Uterus (tissue), 4 donors: Measurements from ENCODE around the gene SIRPD. TPM values are rescaled to one million over a fixed set of nuclear protein-coding genes. Genes with fewer than 3 reads are reported as not detected.

ENCODE experiments used
- DNase-seq, 2 donors: peaks; one replicate each; pipeline ENCODE4 v3.0.0-alpha.2; 2019 to 2020
- H3K27ac ChIP-seq, 2 donors: fragments of 200-600 bp; sonication (generic); 1 replicate in 1 of 2; 2 replicates in 1 of 2; pipeline ENCODE4 v1.5.1; 2016 to 2018
- H3K27me3 ChIP-seq, 2 donors: fragments of 200-600 bp; sonication (generic); one replicate each; pipeline ENCODE4 v1.5.1; 2018 to 2019; ENCODE audit warnings: control low read depth in 1 of 2
- H3K36me3 ChIP-seq, 2 donors: fragments of 200-600 bp; sonication (generic); one replicate each; pipeline ENCODE4 v1.5.1; 2019; ENCODE audit warnings: control low read depth in 1 of 2
- H3K4me1 ChIP-seq, 2 donors: fragments of 200-600 bp; sonication (generic); one replicate each; pipeline ENCODE4 v1.5.1; 2018 to 2019; ENCODE audit warnings: control low read depth in 1 of 2
- H3K4me3 ChIP-seq, 2 donors: fragments of 200-600 bp; sonication (generic); 1 replicate in 1 of 2; 2 replicates in 1 of 2; pipeline ENCODE4 v1.5.1; 2018 to 2019; ENCODE audit warnings: mild to moderate bottlenecking in 1 of 2
- H3K9me3 ChIP-seq, 2 donors: fragments of 200-600 bp; sonication (generic); one replicate each; pipeline ENCODE4 v1.5.1; 2019; ENCODE audit warnings: control low read depth in 1 of 2
- POLR2A ChIP-seq, 2 donors: fragments of 450-650 bp; IDR thresholded peaks; one replicate each; pipeline ENCODE4 v1.6.1; 2016; ENCODE audit warnings: antibody characterized with exemption in 2 of 2, mild to moderate bottlenecking in 1 of 2, moderate library complexity in 1 of 2
- intact Hi-C: fragments of 100-400 bp; cut with DNase I; formaldehyde crosslinking; loops from one replicate; pipeline ENCODE4 v1.15.1; 2023; ENCODE audit warnings: low total_unique reads
- total RNA-seq, 4 donors: library from RNA; depleted of rRNA in 3 of 4; stranded (reverse); fragments of >200 nt in 3 of 4; gene quantifications; one replicate each; pipeline versions ENCODE4 v1.1.0 to v1.2.4, GENCODE V29; 2014 to 2023
- TF ChIP-seq, protein P1 (sequence below), 4 experiments: fragments of 200-600 bp in 2 of 4; fragments of 450-650 bp in 2 of 4; sonication (generic) in 2 of 4; IDR thresholded peaks; one replicate each; pipeline ENCODE4 v1.5.1; 2016 to 2019; ENCODE audit warnings: antibody characterized with exemption in 4 of 4, mild to moderate bottlenecking in 2 of 4, moderate library complexity in 1 of 4
- donor health status: DM: yes; HTN: yes; CAD: no.

Gene SIRPD
- not detected for total RNA-seq

GRCh38 chr20:1557605-1558004, at the start of gene SIRPD:
Gene SIRPD, minus strand, starts transcription at chr20:1557705. Its CDS starts 52 bp downstream, at chr20:1557653.
- no peaks in the 10 kb centered on the region for H3K36me3 ChIP-seq
- H3K27me3 ChIP-seq = no peaks in the 10 kb centered on the region
- H3K4me1 ChIP-seq = no peaks in the 10 kb centered on the region
- no peaks in the 10 kb centered on the region for H3K9me3 ChIP-seq
- no peak for TF ChIP-seq POLR2A (IDR thresholded peaks at IDR 0.05)
- TF ChIP-seq, protein P1, sequence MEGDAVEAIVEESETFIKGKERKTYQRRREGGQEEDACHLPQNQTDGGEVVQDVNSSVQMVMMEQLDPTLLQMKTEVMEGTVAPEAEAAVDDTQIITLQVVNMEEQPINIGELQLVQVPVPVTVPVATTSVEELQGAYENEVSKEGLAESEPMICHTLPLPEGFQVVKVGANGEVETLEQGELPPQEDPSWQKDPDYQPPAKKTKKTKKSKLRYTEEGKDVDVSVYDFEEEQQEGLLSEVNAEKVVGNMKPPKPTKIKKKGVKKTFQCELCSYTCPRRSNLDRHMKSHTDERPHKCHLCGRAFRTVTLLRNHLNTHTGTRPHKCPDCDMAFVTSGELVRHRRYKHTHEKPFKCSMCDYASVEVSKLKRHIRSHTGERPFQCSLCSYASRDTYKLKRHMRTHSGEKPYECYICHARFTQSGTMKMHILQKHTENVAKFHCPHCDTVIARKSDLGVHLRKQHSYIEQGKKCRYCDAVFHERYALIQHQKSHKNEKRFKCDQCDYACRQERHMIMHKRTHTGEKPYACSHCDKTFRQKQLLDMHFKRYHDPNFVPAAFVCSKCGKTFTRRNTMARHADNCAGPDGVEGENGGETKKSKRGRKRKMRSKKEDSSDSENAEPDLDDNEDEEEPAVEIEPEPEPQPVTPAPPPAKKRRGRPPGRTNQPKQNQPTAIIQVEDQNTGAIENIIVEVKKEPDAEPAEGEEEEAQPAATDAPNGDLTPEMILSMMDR (IDR thresholded peaks at IDR 0.05) = no peak
- no peak for DNase-seq
- intact Hi-C loops = no loop called here
- H3K27ac ChIP-seq = no peak within 1 kb of the TSS
- no peak within 1 kb of the TSS for H3K4me3 ChIP-seq

DNA sequence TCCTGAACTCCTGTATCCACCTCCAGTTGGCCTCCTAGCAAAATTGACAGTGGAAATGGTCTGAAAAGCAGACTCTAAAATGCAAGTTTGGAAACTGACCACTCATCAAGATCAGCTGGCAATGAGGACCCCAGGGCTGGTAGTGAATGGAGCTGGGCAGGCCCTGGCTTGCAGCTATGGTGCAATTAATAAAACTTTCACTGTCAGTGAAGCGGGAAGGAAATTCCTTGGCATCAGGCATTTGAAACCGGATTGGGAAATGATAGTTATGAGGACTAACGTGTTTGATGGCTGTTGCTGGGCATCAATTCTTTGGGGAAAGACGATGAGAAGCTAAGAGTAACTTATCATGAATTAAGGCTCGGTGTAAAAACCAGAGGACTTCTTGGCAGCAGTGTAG, 43.2 kb upstream of the SIRPD start:
- Histone ChIP-seq H3K27ac (no peak overlapping the region), H3K27me3 (no peaks in the 10 kb centered on the region), H3K36me3 (no peaks in the 10 kb centered on the region), H3K4me1 (no peaks in the 10 kb centered on the region), H3K4me3 (no peak overlapping the region), H3K9me3 (no peaks in the 10 kb centered on the region)
- TF ChIP-seq, protein P1 (IDR thresholded peaks at IDR 0.05) = no peak
- TF ChIP-seq POLR2A (IDR thresholded peaks at IDR 0.05) = no peak
- intact Hi-C loops = no loop called here
- no peak for DNase-seq

DNA sequence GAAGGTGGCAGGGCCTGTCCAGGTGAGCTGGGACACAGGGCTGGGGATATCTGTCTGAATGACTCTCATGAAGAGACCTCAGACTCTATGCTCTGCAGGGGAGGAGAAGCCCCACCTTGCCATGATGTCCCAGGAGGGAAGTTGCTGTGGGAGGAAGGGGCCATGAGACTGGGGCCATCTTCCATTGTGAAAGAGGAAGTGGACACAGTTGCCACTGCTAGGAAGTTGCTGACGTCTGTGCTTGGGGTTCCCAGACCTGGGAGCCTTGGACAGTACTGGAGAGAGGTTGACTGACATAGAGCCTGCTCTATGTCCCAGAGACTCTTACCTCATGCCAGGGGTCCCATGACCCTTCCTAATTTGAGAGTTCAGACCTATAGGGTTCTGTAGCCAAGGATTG, 37.8 kb upstream of the SIRPD start:
- Histone ChIP-seq H3K4me3 (no peak overlapping the region), H3K36me3 (no peaks in the 10 kb centered on the region), H3K27me3 (no peaks in the 10 kb centered on the region), H3K9me3 (no peaks in the 10 kb centered on the region), H3K27ac (no peak overlapping the region), H3K4me1 (no peaks in the 10 kb centered on the region)
- no peak for DNase-seq
- no peak for TF ChIP-seq POLR2A (IDR thresholded peaks at IDR 0.05)
- TF ChIP-seq, protein P1 (IDR thresholded peaks at IDR 0.05) = no peak
- intact Hi-C loops = no loop called here

DNA sequence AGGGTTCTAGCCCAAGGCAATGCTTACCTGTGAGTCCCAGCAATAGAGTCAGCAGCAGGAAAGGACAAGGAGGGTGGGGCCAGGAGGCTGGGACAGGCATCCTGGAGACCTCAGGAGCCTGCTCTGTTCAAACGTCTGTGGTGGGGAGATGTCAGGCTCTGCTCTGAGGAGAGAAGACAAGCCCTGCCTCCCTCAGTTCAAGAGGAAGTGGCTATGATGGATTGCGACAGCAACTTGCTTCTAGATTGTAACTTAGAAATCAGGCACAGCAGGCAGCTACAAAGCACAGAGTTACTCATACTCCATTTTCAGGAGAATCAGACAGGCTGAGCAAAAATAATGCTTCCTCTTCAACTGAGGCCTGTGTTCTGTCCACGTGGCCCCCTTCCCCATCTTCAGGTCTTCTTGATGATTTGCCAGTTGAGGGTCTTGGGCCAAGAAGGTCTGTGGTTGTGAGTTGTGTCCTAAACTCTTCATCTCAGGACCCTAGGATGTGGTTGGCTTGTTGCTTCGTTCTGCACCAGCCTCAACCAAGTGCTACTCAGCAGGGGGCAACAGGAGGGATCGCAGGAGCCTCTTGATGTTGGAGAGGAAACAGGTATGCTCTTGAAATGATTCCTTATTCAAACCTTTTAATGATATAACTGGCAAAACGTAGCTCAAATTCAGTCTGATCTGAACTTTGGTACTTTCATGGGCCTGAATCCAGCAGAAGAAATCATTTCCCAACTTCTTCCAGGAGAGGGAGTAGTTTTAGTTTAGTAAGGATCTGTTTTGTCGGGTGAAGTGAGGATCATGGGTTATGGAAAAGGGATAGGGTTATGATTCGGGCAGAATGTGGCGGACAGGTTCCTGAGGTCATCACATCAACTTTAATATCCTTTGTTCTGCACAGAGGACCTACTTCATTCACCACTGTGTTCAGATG, 31.3 kb upstream of the SIRPD start:
- Histone ChIP-seq H3K4me1 (no peaks in the 10 kb centered on the region), H3K27ac (no peak overlapping the region), H3K4me3 (no peak overlapping the region), H3K36me3 (no peaks in the 10 kb centered on the region), H3K9me3 (no peaks in the 10 kb centered on the region), H3K27me3 (no peaks in the 10 kb centered on the region)
- intact Hi-C loops = no loop called here
- TF ChIP-seq, protein P1 (IDR thresholded peaks at IDR 0.05) = no peak
- TF ChIP-seq POLR2A (IDR thresholded peaks at IDR 0.05) = no peak
- DNase-seq = no peak

DNA sequence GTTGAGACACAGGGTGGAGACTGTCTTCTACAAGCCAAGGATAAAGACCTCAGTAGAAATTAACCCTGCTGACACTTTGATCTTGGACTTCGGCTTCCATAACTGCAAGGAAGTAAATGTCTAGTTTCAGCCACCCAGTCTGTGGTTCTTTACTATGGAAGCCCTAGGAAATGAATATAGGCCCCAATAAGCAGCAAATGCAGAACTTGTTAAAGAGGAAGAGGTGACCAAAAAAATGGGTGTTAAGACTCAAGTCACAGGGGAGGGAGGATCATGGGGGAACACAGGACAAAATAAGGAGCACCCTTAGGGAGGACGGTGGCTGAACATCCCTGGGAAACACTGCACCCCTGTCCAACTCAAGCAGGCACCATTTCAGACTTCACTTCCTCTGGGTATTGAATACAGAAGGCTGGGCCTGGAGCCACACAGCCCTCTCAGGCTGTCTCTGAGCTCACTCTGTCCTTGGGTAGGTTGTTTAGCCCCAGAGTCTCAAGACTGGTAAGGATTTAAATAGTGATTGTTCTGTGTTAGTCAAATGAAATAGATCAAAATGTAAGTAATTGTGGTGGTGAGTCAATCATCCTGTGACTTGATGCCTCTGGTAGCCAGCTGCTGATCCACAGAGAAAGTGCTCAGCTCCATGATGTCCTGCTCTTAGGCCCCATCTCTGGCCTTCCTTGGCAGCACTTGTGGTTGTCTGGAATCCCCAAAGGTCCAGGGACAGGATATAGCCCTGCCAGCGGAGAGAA, 30.5 kb upstream of the SIRPD start:
- DNase-seq = no peak
- Histone ChIP-seq H3K36me3 (no peaks in the 10 kb centered on the region), H3K27ac (no peak overlapping the region), H3K4me3 (no peak overlapping the region), H3K4me1 (no peaks in the 10 kb centered on the region), H3K9me3 (no peaks in the 10 kb centered on the region), H3K27me3 (no peaks in the 10 kb centered on the region)
- TF ChIP-seq, protein P1 (IDR thresholded peaks at IDR 0.05) = no peak
- TF ChIP-seq POLR2A (IDR thresholded peaks at IDR 0.05) = no peak
- intact Hi-C loops = no loop called here
